ENCODE results near the gene EIPR1. TPM values are rescaled to one million over a fixed set of nuclear protein-coding genes. Genes with fewer than 3 reads are reported as not detected.

The EIPR1 gene
- total and polyA plus RNA-seq, 5 donors from 2014 or later = 26.6 to 44.8 (median 33.7) TPM

DNA sequence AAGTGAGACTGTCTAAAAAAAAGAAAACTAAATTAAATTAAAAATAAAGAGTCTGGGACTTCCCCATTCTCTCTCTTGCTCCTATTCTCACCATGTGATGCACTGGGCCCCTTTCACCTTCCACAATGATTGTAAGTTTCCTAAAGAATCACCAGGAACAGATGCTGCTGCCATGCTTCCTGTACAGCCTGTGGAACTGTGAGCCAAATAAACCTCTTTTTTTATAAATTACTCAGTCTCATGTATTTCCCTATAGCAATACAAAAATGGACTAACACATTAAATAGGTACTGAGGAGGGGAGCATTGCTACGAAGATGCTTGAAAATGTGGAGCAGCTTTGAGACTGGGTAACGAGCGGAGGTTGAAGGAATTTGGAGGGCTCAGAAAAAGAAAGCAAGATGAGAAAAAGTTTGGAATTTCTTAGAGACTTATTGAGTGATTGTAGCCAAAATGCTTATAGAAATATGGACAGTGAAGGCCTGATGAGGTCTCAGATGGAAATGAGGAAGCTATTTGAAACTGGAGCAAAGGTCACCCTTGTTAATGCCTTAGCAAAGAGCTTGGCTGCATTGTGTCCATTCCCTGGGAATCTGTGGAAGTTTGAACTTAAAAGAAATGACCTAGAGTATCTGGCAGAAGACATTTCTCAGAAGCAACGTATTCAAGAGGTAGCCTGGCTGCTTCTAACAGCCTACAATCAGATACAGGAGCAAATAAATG lies 128.7 kb downstream of the EIPR1 start:
- ATAC-seq (ENCODE audit: low read depth in 2 of 2) = no peak
- Mint-ChIP-seq H3K9me3 (peaks cover 0 to 27% (median 9%) of the 10 kb centered on the region in 7 donors), H3K36me3 (peaks cover 35% of the 10 kb centered on the region)

DNA sequence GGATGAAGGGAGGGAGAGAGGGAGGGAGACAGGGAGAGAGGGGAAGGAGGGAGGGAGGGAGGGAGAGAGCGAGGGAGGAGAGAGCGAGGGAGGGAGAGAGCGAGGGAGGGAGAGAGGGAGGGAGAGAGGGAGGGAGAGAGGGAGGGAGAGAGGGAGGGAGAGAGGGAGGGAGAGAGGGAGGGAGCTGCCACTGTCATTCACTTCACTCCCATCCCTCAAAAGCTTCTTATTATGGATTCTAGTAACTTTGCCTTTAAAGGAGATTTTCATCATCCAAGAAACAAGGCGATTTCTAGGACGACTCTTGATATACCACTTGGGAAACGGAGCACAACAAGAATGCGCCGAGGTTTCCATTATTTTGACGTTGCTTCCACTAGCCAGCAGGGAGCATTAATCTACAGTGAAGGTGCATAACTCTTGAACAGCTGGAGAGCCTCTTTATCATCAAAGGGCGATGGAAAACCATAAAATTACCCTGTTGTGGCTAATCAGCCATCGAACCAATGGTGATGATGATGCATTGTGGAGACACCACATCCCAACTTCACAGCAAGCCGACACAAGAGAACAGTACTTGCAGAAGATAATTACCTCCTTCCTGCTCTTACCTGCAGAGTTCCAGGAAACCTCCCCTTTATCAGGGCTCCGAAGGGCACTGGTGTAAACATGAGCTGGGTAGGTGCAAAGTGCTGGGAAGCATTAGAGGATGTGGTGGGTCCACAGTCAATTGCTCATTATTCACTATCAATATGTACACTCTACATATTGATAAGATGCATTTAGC lies 130.5 kb downstream of the EIPR1 start:
- Histone ChIP-seq H3K36me3 (ENCODE audit: control insufficient read depth, insufficient read depth, low read length) (peaks cover 6% of the 10 kb centered on the region), H3K9me3 (ENCODE audit: control insufficient read depth in 2 of 2, low read length in 2 of 2) (peaks cover 9 to 25% of the 10 kb centered on the region in 2 experiments), H3K4me1 (ENCODE audit: control insufficient read depth, insufficient read depth, low read length, poor library complexity, severe bottlenecking) (peaks cover 14% of the 10 kb centered on the region), H3K4me3 (ENCODE audit: low read depth, low read length) (no peak overlapping the region), H3K27ac (ENCODE audit: insufficient read depth, low read length, poor library complexity, severe bottlenecking) (no peak overlapping the region), H3K27me3 (ENCODE audit: control insufficient read depth, insufficient read depth, low read length) (no peaks in the 10 kb centered on the region)
- H3K9me3 Mint-ChIP-seq = peaks cover 0 to 27% (median 9%) of the 10 kb centered on the region in 7 donors
- DNase-seq (no peak), ATAC-seq (ENCODE audit: low read depth in 2 of 2) (no peak)
- no peak overlapping the region for H3K4me3 Mint-ChIP-seq
- no peak overlapping the region for H3K27ac Mint-ChIP-seq
- H3K4me1 Mint-ChIP-seq = peaks cover 7 to 25% (median 15%) of the 10 kb centered on the region in 4 donors
- H3K27me3 Mint-ChIP-seq = no peaks in the 10 kb centered on the region
- H3K36me3 Mint-ChIP-seq = peaks cover 30% of the 10 kb centered on the region

More for the DNA sequence above, 128.7 kb downstream of the EIPR1 start:
- no peak overlapping the region for H3K4me3 Mint-ChIP-seq
- no peak for DNase-seq
- Histone ChIP-seq H3K27ac (ENCODE audit: insufficient read depth, low read length, poor library complexity, severe bottlenecking) (no peak overlapping the region), H3K9me3 (ENCODE audit: control insufficient read depth in 2 of 2, low read length in 2 of 2) (peaks cover 9 to 25% of the 10 kb centered on the region in 2 experiments), H3K4me3 (ENCODE audit: low read depth, low read length) (no peak overlapping the region), H3K4me1 (ENCODE audit: control insufficient read depth, insufficient read depth, low read length, poor library complexity, severe bottlenecking) (no peaks in the 10 kb centered on the region), H3K27me3 (ENCODE audit: control insufficient read depth, insufficient read depth, low read length) (no peaks in the 10 kb centered on the region), H3K36me3 (ENCODE audit: control insufficient read depth, insufficient read depth, low read length) (peaks cover 6% of the 10 kb centered on the region)
- H3K4me1 Mint-ChIP-seq = peaks cover 3 to 10% (median 7%) of the 10 kb centered on the region in 4 donors
- H3K27ac Mint-ChIP-seq = no peak overlapping the region
- H3K27me3 Mint-ChIP-seq = no peaks in the 10 kb centered on the region

DNA sequence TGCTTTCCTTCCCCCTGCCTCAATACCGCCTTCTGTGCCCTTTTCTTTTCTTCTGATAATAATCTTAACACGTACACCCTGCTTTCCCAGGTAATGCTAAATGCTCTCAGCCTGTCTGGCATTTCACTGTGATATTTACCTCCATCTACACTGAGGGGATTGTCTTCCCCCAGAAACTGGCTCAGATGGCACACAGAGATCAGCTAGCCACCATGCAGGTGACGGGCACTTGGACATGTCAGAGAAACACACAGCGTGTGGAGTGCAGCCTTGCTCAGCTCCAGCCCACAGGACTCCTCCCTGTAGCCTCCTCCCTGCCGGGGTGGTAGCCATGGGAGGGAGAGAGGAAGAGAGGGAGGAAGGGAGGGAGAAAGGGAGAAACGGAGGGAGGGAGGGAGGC lies 131.2 kb downstream of the EIPR1 start:
- Histone ChIP-seq H3K4me1 (ENCODE audit: control insufficient read depth, insufficient read depth, low read length, poor library complexity, severe bottlenecking) (peaks cover 21% of the 10 kb centered on the region), H3K36me3 (ENCODE audit: control insufficient read depth, insufficient read depth, low read length) (peaks cover 6% of the 10 kb centered on the region), H3K9me3 (ENCODE audit: control insufficient read depth in 2 of 2, low read length in 2 of 2) (peaks cover 9 to 25% of the 10 kb centered on the region in 2 experiments), H3K27me3 (ENCODE audit: control insufficient read depth, insufficient read depth, low read length) (no peaks in the 10 kb centered on the region), H3K27ac (ENCODE audit: insufficient read depth, low read length, poor library complexity, severe bottlenecking) (no peak overlapping the region), H3K4me3 (ENCODE audit: low read depth, low read length) (no peak overlapping the region)
- H3K4me3 Mint-ChIP-seq = peak overlapping the region in 1 of 4 donors; percentile 7
- H3K4me1 Mint-ChIP-seq = peaks cover 7 to 25% (median 17%) of the 10 kb centered on the region in 4 donors
- H3K9me3 Mint-ChIP-seq = peaks cover 0 to 25% (median 9%) of the 10 kb centered on the region in 7 donors
- H3K27me3 Mint-ChIP-seq = no peaks in the 10 kb centered on the region
- H3K27ac Mint-ChIP-seq = peak overlapping the region in 1 of 3 donors; percentile 22
- H3K36me3 Mint-ChIP-seq = peaks cover 28% of the 10 kb centered on the region
- DNase-seq = no peak
- ATAC-seq (ENCODE audit: low read depth in 2 of 2) = no peak

DNA sequence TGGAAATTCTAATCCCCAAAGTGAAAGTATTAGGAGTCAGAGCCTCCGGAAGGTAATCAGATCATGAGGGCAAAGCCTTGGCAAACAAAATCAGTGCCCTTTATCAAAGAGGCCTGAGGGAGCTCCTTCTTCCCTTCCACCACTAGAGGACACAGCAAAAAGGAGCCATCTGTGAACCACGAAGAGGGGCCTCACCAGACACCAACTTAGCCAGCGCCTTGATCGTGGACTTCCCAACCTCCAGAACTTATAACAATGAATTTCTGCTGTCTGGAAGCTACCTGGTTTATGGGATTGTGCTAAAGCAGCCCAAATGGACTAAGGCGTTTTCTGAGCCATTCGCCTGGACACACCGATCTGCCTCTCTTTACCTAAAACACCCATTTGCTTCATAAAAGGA lies 133.1 kb downstream of the EIPR1 start:
- Histone ChIP-seq H3K9me3 (ENCODE audit: control insufficient read depth in 2 of 2, low read length in 2 of 2) (peaks cover 4 to 9% of the 10 kb centered on the region in 2 experiments), H3K4me1 (ENCODE audit: control insufficient read depth, insufficient read depth, low read length, poor library complexity, severe bottlenecking) (peaks cover 35% of the 10 kb centered on the region), H3K27me3 (ENCODE audit: control insufficient read depth, insufficient read depth, low read length) (no peaks in the 10 kb centered on the region), H3K27ac (ENCODE audit: insufficient read depth, low read length, poor library complexity, severe bottlenecking) (no peak overlapping the region), H3K4me3 (ENCODE audit: low read depth, low read length) (no peak overlapping the region), H3K36me3 (ENCODE audit: control insufficient read depth, insufficient read depth, low read length) (peaks cover 3% of the 10 kb centered on the region)
- Mint-ChIP-seq H3K27me3 (no peaks in the 10 kb centered on the region), H3K36me3 (peaks cover 19% of the 10 kb centered on the region), H3K4me3 (no peak overlapping the region), H3K9me3 (peaks cover 0 to 17% (median 7%) of the 10 kb centered on the region in 7 donors), H3K27ac (peak overlapping the region in 1 of 3 donors; percentile 73), H3K4me1 (peaks cover 7 to 25% (median 17%) of the 10 kb centered on the region in 4 donors)
- ATAC-seq (ENCODE audit: low read depth in 2 of 2) (no peak), DNase-seq (no peak)

DNA sequence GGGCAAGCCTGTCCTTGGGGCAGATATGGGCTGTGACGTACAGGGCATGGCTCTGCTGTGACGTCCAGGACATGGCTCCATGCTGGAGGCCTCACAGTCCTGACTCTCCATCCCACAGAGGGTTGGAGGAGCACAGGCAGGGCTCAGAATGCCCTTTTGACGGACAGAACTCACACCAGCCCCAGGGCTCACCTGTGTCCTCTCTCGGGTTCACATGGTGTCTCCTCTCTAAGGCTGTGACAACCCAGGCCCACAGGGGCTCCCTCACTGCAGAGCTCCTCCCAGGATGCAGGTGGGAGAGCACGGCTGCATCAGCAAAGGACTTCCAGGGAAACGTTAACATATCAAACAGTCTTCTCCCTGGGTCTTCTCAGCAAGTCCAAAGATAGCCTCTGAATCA lies 133.8 kb downstream of the EIPR1 start:
- Histone ChIP-seq H3K4me1 (ENCODE audit: control insufficient read depth, insufficient read depth, low read length, poor library complexity, severe bottlenecking) (peaks cover 42% of the 10 kb centered on the region), H3K4me3 (ENCODE audit: low read depth, low read length) (no peak overlapping the region), H3K27me3 (ENCODE audit: control insufficient read depth, insufficient read depth, low read length) (no peaks in the 10 kb centered on the region), H3K9me3 (ENCODE audit: control insufficient read depth in 2 of 2, low read length in 2 of 2) (peaks cover under 1 to 3% of the 10 kb centered on the region in 2 experiments), H3K27ac (ENCODE audit: insufficient read depth, low read length, poor library complexity, severe bottlenecking) (no peak overlapping the region), H3K36me3 (ENCODE audit: control insufficient read depth, insufficient read depth, low read length) (peaks cover 3% of the 10 kb centered on the region)
- DNase-seq (no peak), ATAC-seq (ENCODE audit: low read depth in 2 of 2) (no peak)
- H3K36me3 Mint-ChIP-seq = peaks cover 12% of the 10 kb centered on the region
- H3K4me1 Mint-ChIP-seq = peaks cover 7 to 25% (median 17%) of the 10 kb centered on the region in 4 donors
- peaks cover 0 to 10% (median 0%) of the 10 kb centered on the region in 7 donors for H3K9me3 Mint-ChIP-seq
- peak overlapping the region in 2 of 3 donors; percentile 67 to 73 for H3K27ac Mint-ChIP-seq
- no peak overlapping the region for H3K4me3 Mint-ChIP-seq
- no peaks in the 10 kb centered on the region for H3K27me3 Mint-ChIP-seq

DNA sequence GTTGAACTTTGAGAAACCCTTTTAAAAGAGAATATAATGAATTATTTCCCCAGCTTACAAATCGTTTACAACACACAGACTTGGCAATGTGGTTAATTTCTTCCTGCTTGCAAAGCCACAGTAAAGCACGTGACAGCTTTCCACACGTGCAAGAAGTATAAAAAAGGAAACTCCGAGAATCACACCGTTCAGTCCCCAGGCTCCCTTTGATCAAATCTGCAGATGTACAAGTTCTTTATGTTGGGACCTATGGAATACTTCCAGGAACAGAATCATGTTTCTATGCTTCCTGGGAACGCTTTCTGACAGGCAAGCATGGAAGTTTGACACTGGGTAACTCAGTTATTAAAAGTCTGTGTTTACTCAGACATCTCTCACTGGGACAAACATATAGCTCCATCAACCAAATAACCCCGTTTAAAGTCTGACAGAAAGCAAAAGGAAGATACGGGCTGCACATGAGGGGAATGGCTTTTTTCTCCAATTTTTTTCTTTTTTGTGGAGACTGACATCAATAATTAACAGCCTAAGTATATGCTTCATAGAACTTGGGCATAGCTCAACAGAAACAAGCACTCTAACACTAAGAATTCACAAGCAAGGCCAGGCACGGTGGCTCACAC lies 134.8 kb downstream of the EIPR1 start:
- H3K36me3 Mint-ChIP-seq = peaks cover 15% of the 10 kb centered on the region
- DNase-seq = peak; percentile 15 to 78 (median 64)

DNA sequence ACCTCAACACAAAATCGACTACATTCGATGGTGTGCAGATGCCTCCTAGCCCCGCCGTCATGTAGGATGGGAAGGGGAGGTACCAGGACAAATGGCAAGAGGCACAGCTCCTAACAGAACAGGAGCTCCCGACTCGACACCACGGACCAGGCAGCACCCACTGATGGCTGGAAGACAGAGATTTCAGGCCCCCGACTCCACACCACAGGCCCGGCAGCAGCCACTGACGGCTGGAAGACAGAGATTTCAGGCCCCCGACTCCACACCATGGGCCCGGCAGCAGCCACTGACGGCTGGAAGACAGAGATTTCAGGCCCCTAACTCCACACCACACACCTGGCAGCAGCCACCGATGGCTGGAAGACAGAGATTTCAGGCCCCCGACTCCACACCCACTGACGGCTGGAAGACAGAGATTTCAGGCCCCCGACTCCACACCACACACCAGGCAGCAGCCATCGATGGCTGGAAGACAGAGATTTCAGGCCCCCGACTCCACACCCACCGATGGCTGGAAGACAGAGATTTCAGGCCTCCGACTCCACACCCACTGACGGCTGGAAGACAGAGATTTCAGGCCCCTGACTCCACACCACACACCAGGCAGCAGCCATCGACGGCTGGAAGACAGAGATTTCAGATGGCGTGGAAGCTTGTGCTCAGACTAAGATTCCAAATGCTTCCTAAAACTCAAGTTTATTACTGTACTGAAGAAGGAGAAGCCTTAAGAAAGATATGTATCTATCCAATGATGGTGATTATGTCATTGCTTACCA lies 135.5 kb downstream of the EIPR1 start:
- H3K4me1 Mint-ChIP-seq = peaks cover 9 to 31% (median 19%) of the 10 kb centered on the region in 4 donors
- H3K9me3 Mint-ChIP-seq = no peaks in the 10 kb centered on the region
- H3K36me3 ChIP-seq (ENCODE audit: control insufficient read depth, insufficient read depth, low read length) = peaks cover 4% of the 10 kb centered on the region
- H3K4me3 ChIP-seq (ENCODE audit: low read depth, low read length) = peak overlapping the region; percentile 76
- peak overlapping the region in 2 of 3 donors; percentile 44 to 81 for H3K27ac Mint-ChIP-seq
- peaks cover 45% of the 10 kb centered on the region for H3K4me1 ChIP-seq (ENCODE audit: control insufficient read depth, insufficient read depth, low read length, poor library complexity, severe bottlenecking)
- peak overlapping the region; percentile 12 to 75 (median 49) for H3K4me3 Mint-ChIP-seq
- DNase-seq (no peak), ATAC-seq (ENCODE audit: low read depth in 2 of 2) (no peak)
- H3K9me3 ChIP-seq (ENCODE audit: control insufficient read depth in 2 of 2, low read length in 2 of 2) = no peaks in the 10 kb centered on the region
- H3K36me3 Mint-ChIP-seq = peaks cover 16% of the 10 kb centered on the region
- no peaks in the 10 kb centered on the region for H3K27me3 Mint-ChIP-seq
- no peaks in the 10 kb centered on the region for H3K27me3 ChIP-seq (ENCODE audit: control insufficient read depth, insufficient read depth, low read length)
- peak overlapping the region; percentile 71 for H3K27ac ChIP-seq (ENCODE audit: insufficient read depth, low read length, poor library complexity, severe bottlenecking)

More for the DNA sequence above, 134.8 kb downstream of the EIPR1 start:
- peaks cover 7 to 27% (median 19%) of the 10 kb centered on the region in 4 donors for H3K4me1 Mint-ChIP-seq
- H3K27me3 Mint-ChIP-seq = no peaks in the 10 kb centered on the region
- H3K9me3 Mint-ChIP-seq = peaks cover 0 to 1% (median 0%) of the 10 kb centered on the region in 7 donors
- peak; percentile 87 to 90 for ATAC-seq (ENCODE audit: low read depth in 2 of 2)
- no peaks in the 10 kb centered on the region for H3K36me3 ChIP-seq (ENCODE audit: control insufficient read depth, insufficient read depth, low read length)
- H3K27me3 ChIP-seq (ENCODE audit: control insufficient read depth, insufficient read depth, low read length) = no peaks in the 10 kb centered on the region
- H3K4me3 ChIP-seq (ENCODE audit: low read depth, low read length) = peak overlapping the region; percentile 76
- H3K9me3 ChIP-seq (ENCODE audit: control insufficient read depth in 2 of 2, low read length in 2 of 2) = no peaks in the 10 kb centered on the region
- peaks cover 45% of the 10 kb centered on the region for H3K4me1 ChIP-seq (ENCODE audit: control insufficient read depth, insufficient read depth, low read length, poor library complexity, severe bottlenecking)
- H3K4me3 Mint-ChIP-seq = peak overlapping the region; percentile 12 to 75 (median 46)
- peak overlapping the region; percentile 71 for H3K27ac ChIP-seq (ENCODE audit: insufficient read depth, low read length, poor library complexity, severe bottlenecking)
- H3K27ac Mint-ChIP-seq = peak overlapping the region in 1 of 3 donors; percentile 44

Measured in CD4-positive, CD25-positive, alpha-beta regulatory T cell (primary cell).